T-cell (primary cell): ENCODE data around the gene ZFAND5. TPM values are rescaled to one million over a fixed set of nuclear protein-coding genes. Genes with fewer than 3 reads are reported as not detected.

Experiments used
- ATAC-seq, 4 experiments: fragments of 200-7000 bp in 3 of 4; fragments of 150-1000 bp in 1 of 4; cut with Tn5 transposase; replicated peaks in 1 of 4; 1 replicate in 3 of 4; 2 replicates in 1 of 4; pipeline ENCODE4 v1.10.0; 2021; ENCODE audit warnings: moderate library complexity in 3 of 4, mild to moderate bottlenecking in 2 of 4, moderate number of reproducible peaks in 1 of 4
- CTCF ChIA-PET, 2 donors: fragments of 300-600 bp; sonication (Branson Sonifier 250); formaldehyde crosslinking; loops; one replicate each; lab custom pipeline; 2022; ENCODE audit warnings: antibody characterized with exemption in 2 of 2; lab: Charles Lee
- POLR2A ChIA-PET, 2 donors: fragments of 300-600 bp; sonication (Branson Sonifier 250); formaldehyde crosslinking; loops; one replicate each; lab custom pipeline; 2022; ENCODE audit warnings: antibody characterized with exemption in 2 of 2; lab: Charles Lee
- DNase-seq, 35 experiments: peaks; one replicate each; pipeline versions ENCODE4 v3.0.0 to v3.0.0-alpha.2; 2013 to 2023
- H3K27ac ChIP-seq: one replicate; pipeline ENCODE4 v1.5.1; 2013; ENCODE audit warnings: low read length
- H3K27me3 ChIP-seq, 2 experiments: replicated peaks in 1 of 2; 1 replicate in 1 of 2; 2 replicates in 1 of 2; pipeline versions ENCODE4 v1.6.1 to v1.7.0; 2013; ENCODE audit warnings: low read length in 1 of 2, mixed read lengths in 1 of 2; ENCODE audit not compliant: control insufficient read depth in 2 of 2, insufficient read depth in 2 of 2; ENCODE audit errors: extremely low read depth in 1 of 2
- H3K36me3 ChIP-seq, 2 donors: 1 replicate in 1 of 2; 2 replicates in 1 of 2; pipeline versions ENCODE4 v1.6.1 to v1.7.0; 2013; ENCODE audit warnings: low read length in 1 of 2; ENCODE audit not compliant: control insufficient read depth in 2 of 2, insufficient read depth in 1 of 2; ENCODE audit errors: extremely low read depth in 1 of 2
- H3K4me1 ChIP-seq, 2 experiments: 1 replicate in 1 of 2; 2 replicates in 1 of 2; pipeline versions ENCODE4 v1.6.1 to v1.7.0; 2013; ENCODE audit warnings: low read length in 2 of 2, mixed read lengths in 1 of 2; ENCODE audit not compliant: insufficient read depth in 2 of 2, control insufficient read depth in 1 of 2; ENCODE audit errors: extremely low read depth in 1 of 2
- H3K4me3 ChIP-seq, 2 donors: 1 replicate in 1 of 2; 2 replicates in 1 of 2; pipeline versions ENCODE4 v1.5.1 to v1.7.0; 2013; ENCODE audit warnings: mild to moderate bottlenecking in 2 of 2, low read length in 1 of 2, moderate library complexity in 1 of 2; ENCODE audit not compliant: control insufficient read depth in 1 of 2; ENCODE audit errors: extremely low read depth in 1 of 2
- H3K9me3 ChIP-seq: 2 replicates; pipeline ENCODE4 v1.7.0; 2013
- H3K27ac Mint-ChIP-seq, 2 donors: one replicate each; pipeline ENCODE4 v1.8.0; 2020 to 2021; ENCODE audit warnings: mild to moderate bottlenecking in 2 of 2, mixed read lengths in 2 of 2
- H3K27me3 Mint-ChIP-seq, 2 donors: one replicate each; pipeline ENCODE4 v1.8.0; 2021 to 2022; ENCODE audit warnings: mixed read lengths in 2 of 2
- H3K36me3 Mint-ChIP-seq: one replicate; pipeline ENCODE4 v1.8.0; 2021; ENCODE audit warnings: mixed read lengths
- H3K4me1 Mint-ChIP-seq, 3 donors: one replicate each; pipeline ENCODE4 v1.8.0; 2020 to 2022; ENCODE audit warnings: mixed read lengths in 3 of 3, mild to moderate bottlenecking in 1 of 3
- H3K4me3 Mint-ChIP-seq, 3 donors: one replicate each; pipeline ENCODE4 v1.8.0; 2020 to 2022; ENCODE audit warnings: mild to moderate bottlenecking in 3 of 3, mixed read lengths in 3 of 3, moderate library complexity in 3 of 3
- H3K9me3 Mint-ChIP-seq, 3 donors: one replicate each; pipeline ENCODE4 v1.8.0; 2020 to 2022; ENCODE audit warnings: mixed read lengths in 3 of 3
- WGBS: methylation state at CpG from one replicate; pipeline ENCODE4 v1.1.5; 2013; ENCODE audit warnings: missing lambda C conversion rate; ENCODE audit not compliant: insufficient coverage; 5-methylcytosine and 5-hydroxymethylcytosine counted together
- total RNA-seq, 35 experiments: library from RNA in 6 of 35; stranded (reverse) in 6 of 35; fragments of 120-200 nt in 1 of 35; gene quantifications; one replicate each; pipeline versions ENCODE4 v1.2.1 to v1.2.4 and lab custom pipeline; 2013 to 2026

Gene ZFAND5
- total RNA-seq, 5 donors from 2014 or later (not counting 1 experiment from before 2014, with no cell fraction given): 112 to 275 (median 118) TPM

GRCh38 chr9:72337286-72337685, 27.7 kb downstream of the ZFAND5 start:
- H3K27me3 ChIP-seq: no peaks in the 10 kb centered on the region
- ChIA-PET POLR2A (interaction anchor here in 1 of 2 donors (0.6 kb wide), 1 partner anchor 630 kb away, joined by 3 read pairs; no protein-coding TSS in a partner anchor), CTCF (interaction anchor here in 1 of 2 donors (1.6 kb wide), 1 partner anchor 42 kb away, joined by 6 read pairs; no protein-coding TSS in a partner anchor)
- no peaks in the 10 kb centered on the region for H3K9me3 Mint-ChIP-seq
- peaks cover 0 to 2% of the 10 kb centered on the region in 2 donors for H3K27me3 Mint-ChIP-seq
- no peak overlapping the region for H3K4me3 ChIP-seq
- no peaks in the 10 kb centered on the region for H3K9me3 ChIP-seq
- no peak overlapping the region for H3K27ac ChIP-seq
- no peaks in the 10 kb centered on the region for H3K36me3 Mint-ChIP-seq
- H3K4me1 ChIP-seq: no peaks in the 10 kb centered on the region
- no peak overlapping the region for H3K4me3 Mint-ChIP-seq
- DNase-seq (no peak), ATAC-seq (no peak)
- no peaks in the 10 kb centered on the region for H3K4me1 Mint-ChIP-seq
- 84% methylated on average over 2 of the region's 5 CpGs for WGBS
- H3K27ac Mint-ChIP-seq: no peak overlapping the region
- no peaks in the 10 kb centered on the region for H3K36me3 ChIP-seq

- POLR2A ChIA-PET: no interaction called here
- DNase-seq (no peak), ATAC-seq (no peak)
- Histone ChIP-seq H3K27ac (no peak overlapping the region), H3K9me3 (no peaks in the 10 kb centered on the region), H3K36me3 (no peaks in the 10 kb centered on the region), H3K4me3 (no peak overlapping the region), H3K4me1 (no peaks in the 10 kb centered on the region), H3K27me3 (no peaks in the 10 kb centered on the region)
- Mint-ChIP-seq H3K36me3 (no peaks in the 10 kb centered on the region), H3K4me1 (no peaks in the 10 kb centered on the region), H3K27ac (no peak overlapping the region), H3K4me3 (no peak overlapping the region), H3K9me3 (no peaks in the 10 kb centered on the region), H3K27me3 (peaks cover 0 to 2% of the 10 kb centered on the region in 2 donors)
- no CpG with 5 or more reads among the region's 6 CpGs for WGBS
- CTCF ChIA-PET: no interaction called here
Measured at GRCh38 chr9:72334658-72335337, 30.2 kb downstream of the ZFAND5 start.

- no peaks in the 10 kb centered on the region for H3K9me3 Mint-ChIP-seq
- H3K36me3 ChIP-seq: no peaks in the 10 kb centered on the region
- no peak overlapping the region for H3K27ac Mint-ChIP-seq
- DNase-seq (no peak), ATAC-seq (no peak)
- no peaks in the 10 kb centered on the region for H3K9me3 ChIP-seq
- peaks cover 0 to 2% of the 10 kb centered on the region in 2 donors for H3K27me3 Mint-ChIP-seq
- no peaks in the 10 kb centered on the region for H3K4me1 ChIP-seq
- no peak overlapping the region for H3K4me3 ChIP-seq
- no peaks in the 10 kb centered on the region for H3K4me1 Mint-ChIP-seq
- no peaks in the 10 kb centered on the region for H3K36me3 Mint-ChIP-seq
- H3K4me3 Mint-ChIP-seq: no peak overlapping the region
- CTCF ChIA-PET: no interaction called here
- no peaks in the 10 kb centered on the region for H3K27me3 ChIP-seq
- H3K27ac ChIP-seq: no peak overlapping the region
- WGBS: 84% methylated on average over 3 of the region's 3 CpGs
- POLR2A ChIA-PET: no interaction called here
Measured at GRCh38 chr9:72333709-72334108, 31.3 kb downstream of the ZFAND5 start.

DNA sequence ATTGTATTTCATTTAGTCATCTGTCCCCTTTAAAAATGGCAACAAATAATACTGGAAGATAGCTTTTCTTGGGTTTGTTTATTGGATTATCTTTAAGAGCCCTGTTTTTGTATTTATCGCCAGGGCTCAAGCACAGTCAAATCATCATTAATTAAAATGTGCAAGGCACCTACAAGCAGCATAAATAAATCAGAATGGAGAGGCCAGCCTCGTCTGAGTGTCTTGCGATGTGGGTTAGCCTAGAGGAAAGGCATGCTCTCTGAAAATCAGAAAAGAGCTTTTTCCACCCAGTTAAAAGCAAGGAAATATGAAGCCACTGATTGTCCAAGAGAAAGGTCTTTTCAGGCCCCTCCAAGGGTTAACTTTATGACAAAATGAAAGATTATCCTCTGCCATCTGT, 31.8 kb downstream of the ZFAND5 start:
- Histone ChIP-seq H3K4me3 (no peak overlapping the region), H3K27ac (no peak overlapping the region), H3K9me3 (no peaks in the 10 kb centered on the region), H3K36me3 (no peaks in the 10 kb centered on the region), H3K27me3 (no peaks in the 10 kb centered on the region), H3K4me1 (no peaks in the 10 kb centered on the region)
- DNase-seq (no peak), ATAC-seq (no peak)
- Mint-ChIP-seq H3K27me3 (peaks cover 0 to 2% of the 10 kb centered on the region in 2 donors), H3K36me3 (no peaks in the 10 kb centered on the region), H3K4me1 (no peaks in the 10 kb centered on the region), H3K9me3 (no peaks in the 10 kb centered on the region), H3K27ac (no peak overlapping the region), H3K4me3 (no peak overlapping the region)
- ChIA-PET CTCF (interaction anchor here in 1 of 2 donors (1.0 kb wide), 1 partner anchor 1717 kb away, joined by 3 read pairs; no protein-coding TSS in a partner anchor), POLR2A (no interaction called here)
- WGBS: no CpG with 5 or more reads among the region's 3 CpGs

GRCh38 chr9:72332351-72332750, 32.7 kb downstream of the ZFAND5 start:
- ATAC-seq: no peak
- ChIA-PET POLR2A (no interaction called here), CTCF (interaction anchor here in 1 of 2 donors (1.0 kb wide), 1 partner anchor 1717 kb away, joined by 3 read pairs; no protein-coding TSS in a partner anchor)
- Mint-ChIP-seq H3K27ac (no peak overlapping the region), H3K36me3 (no peaks in the 10 kb centered on the region), H3K27me3 (peaks cover 0 to under 1% of the 10 kb centered on the region in 2 donors), H3K4me1 (no peaks in the 10 kb centered on the region), H3K4me3 (no peak overlapping the region), H3K9me3 (no peaks in the 10 kb centered on the region)
- no peaks in the 10 kb centered on the region for H3K27me3 ChIP-seq
- DNase-seq: no peak
- WGBS: 94% methylated on average over 2 of the region's 4 CpGs
- H3K4me1 ChIP-seq: no peaks in the 10 kb centered on the region
- no peaks in the 10 kb centered on the region for H3K36me3 ChIP-seq
- no peak overlapping the region for H3K27ac ChIP-seq
- no peaks in the 10 kb centered on the region for H3K9me3 ChIP-seq
- no peak overlapping the region for H3K4me3 ChIP-seq

- Histone ChIP-seq H3K27ac (no peak overlapping the region), H3K9me3 (no peaks in the 10 kb centered on the region), H3K4me3 (no peak overlapping the region), H3K4me1 (no peaks in the 10 kb centered on the region), H3K36me3 (no peaks in the 10 kb centered on the region), H3K27me3 (peaks cover 0 to 6% of the 10 kb centered on the region in 2 experiments)
- peaks cover 0 to 2% of the 10 kb centered on the region in 2 donors for H3K27me3 Mint-ChIP-seq
- H3K4me3 Mint-ChIP-seq: no peak overlapping the region
- 54% methylated on average over 3 of the region's 10 CpGs for WGBS
- no peak for DNase-seq
- ChIA-PET CTCF (no interaction called here), POLR2A (no interaction called here)
- no peak for ATAC-seq
- no peak overlapping the region for H3K27ac Mint-ChIP-seq
- no peaks in the 10 kb centered on the region for H3K9me3 Mint-ChIP-seq
- H3K4me1 Mint-ChIP-seq: no peaks in the 10 kb centered on the region
- H3K36me3 Mint-ChIP-seq: no peaks in the 10 kb centered on the region
Measured at GRCh38 chr9:72327631-72328030, 37.4 kb downstream of the ZFAND5 start.
